ENCODE results near the gene DENND2A. TPM values are rescaled to one million over a fixed set of nuclear protein-coding genes. Genes with fewer than 3 reads are reported as not detected.
A peak's percentile ranks its signal among the peaks of the same experiment; 100 is the strongest.

Gene DENND2A
- total RNA-seq, 1 donor from 2014 or later: 7.5 TPM

GRCh38 chr7:140479062-140479738 lies 161.4 kb downstream of the DENND2A start, which contains the start of gene MKRN1:
MKRN1 (minus strand) TSS chr7:140479505; CDS start chr7:140479344, 161 bp downstream.
- Histone ChIP-seq H3K4me3 (peak within 1 kb of the TSS; percentile 90 to 93), H3K27me3 (no peaks in the 10 kb centered on the region), H3K27ac (peak within 1 kb of the TSS; percentile 73 to 87), H3K9me3 (no peaks in the 10 kb centered on the region), H3K36me3 (no peaks in the 10 kb centered on the region), H3K4me1 (peaks cover 5 to 20% of the 10 kb centered on the region in 2 donors)
- peak; percentile 80 to 96 for DNase-seq (ENCODE audit: low spot score in 2 of 2)
- intact Hi-C loops (cut with DNase I): loop anchor here (2.0 to 10.0 kb wide), 4 partner anchors 174 to 536 kb away; partner anchors contain the start of genes BRAF, KDM7A and MRPS33
- no peak for TF ChIP-seq CTCF (IDR thresholded peaks at IDR 0.05)

DNA sequence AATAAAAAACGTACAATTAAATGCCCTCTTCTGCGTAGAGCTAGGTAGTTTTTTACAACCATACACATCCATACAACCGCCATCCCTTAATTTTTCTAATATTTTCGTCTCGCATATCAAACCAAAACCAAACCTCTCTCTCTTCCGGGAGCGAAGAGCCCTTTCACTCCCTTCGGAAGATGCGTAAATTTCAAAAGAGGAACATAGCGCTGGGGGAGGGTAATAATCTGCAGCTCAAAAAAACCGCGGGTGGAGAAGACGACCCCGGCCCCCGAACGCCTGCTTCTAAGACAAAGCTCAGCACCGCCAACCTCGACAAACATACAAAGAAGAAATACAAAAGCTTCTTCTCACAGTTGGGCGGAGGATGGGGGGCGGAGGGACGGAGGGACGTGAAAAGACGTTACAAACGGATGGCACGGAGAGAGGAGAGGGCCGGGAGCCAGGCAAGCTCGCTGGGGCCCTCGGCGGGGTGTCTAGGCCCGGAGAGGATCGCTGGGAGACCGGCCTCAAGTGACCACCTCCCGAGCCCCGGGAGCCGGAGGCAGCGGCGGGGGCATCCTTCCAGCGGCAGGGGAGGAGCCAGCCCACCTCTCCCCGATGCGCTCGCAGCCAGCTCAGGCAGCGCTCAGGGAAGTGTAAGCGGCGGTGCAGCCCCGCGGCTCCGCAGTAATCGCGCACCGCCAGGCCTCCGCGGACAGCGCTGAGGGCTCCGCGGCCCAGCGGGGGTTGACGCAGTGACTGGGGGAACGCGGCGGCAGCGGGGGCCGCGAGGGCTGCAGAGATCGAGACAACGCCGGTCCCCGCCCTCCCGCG lies 162.2 kb downstream of the DENND2A start:
- Histone ChIP-seq H3K36me3 (no peaks in the 10 kb centered on the region), H3K27ac (peak overlapping the region; percentile 73 to 87), H3K9me3 (no peaks in the 10 kb centered on the region), H3K4me3 (peak overlapping the region; percentile 90 to 93), H3K4me1 (peaks cover 5 to 20% of the 10 kb centered on the region in 2 donors), H3K27me3 (no peaks in the 10 kb centered on the region)
- intact Hi-C loops (cut with DNase I): loop anchor here (1.0 to 10.0 kb wide), 5 partner anchors 80 to 536 kb away; partner anchors contain the start of genes BRAF, KDM7A, MRPS33 and SLC37A3
- DNase-seq (ENCODE audit: low spot score in 2 of 2): peak in 1 of 2 donors; percentile 70
- TF ChIP-seq CTCF (IDR thresholded peaks at IDR 0.05): no peak

- no peaks in the 10 kb centered on the region for H3K36me3 ChIP-seq
- intact Hi-C loops (cut with DNase I): loop anchor here (5.0 to 10.0 kb wide), 2 partner anchors 299 to 538 kb away; partner anchors contain the start of genes KDM7A and MRPS33
- H3K4me3 ChIP-seq: peak overlapping the region in 1 of 2 donors; percentile 93
- no peaks in the 10 kb centered on the region for H3K27me3 ChIP-seq
- no peaks in the 10 kb centered on the region for H3K9me3 ChIP-seq
- no peak for TF ChIP-seq CTCF (IDR thresholded peaks at IDR 0.05)
- peaks cover 5 to 20% of the 10 kb centered on the region in 2 donors for H3K4me1 ChIP-seq
- H3K27ac ChIP-seq: no peak overlapping the region
- no peak for DNase-seq (ENCODE audit: low spot score in 2 of 2)
Observed at GRCh38 chr7:140476698-140477261, 163.8 kb downstream of the DENND2A start.

DNA sequence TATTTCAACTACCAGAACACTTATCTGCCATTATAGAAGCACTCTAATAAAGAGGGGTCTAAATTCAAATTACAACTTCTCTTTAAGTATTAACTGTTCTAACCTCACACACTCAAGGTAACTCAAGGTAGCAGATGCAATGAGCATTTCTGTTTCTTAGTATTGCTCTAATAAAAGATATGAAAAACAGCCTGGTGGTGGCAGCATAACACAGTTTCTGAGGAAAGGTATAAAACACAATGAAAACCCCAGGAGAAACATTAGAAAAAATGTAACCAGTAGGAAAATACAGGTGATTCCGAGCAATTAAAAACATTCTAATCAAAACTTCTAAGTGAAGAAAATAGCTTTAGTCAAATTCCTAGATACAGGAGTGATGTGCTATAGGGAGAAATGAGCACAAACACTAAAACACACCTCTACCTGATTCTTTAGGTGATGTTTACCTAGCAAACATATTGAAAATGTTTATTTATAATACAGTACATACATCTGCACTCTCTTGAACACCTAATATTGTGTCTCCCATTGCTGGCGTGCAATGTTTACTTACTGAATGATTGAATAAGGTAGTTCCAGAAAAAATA lies 164.8 kb downstream of the DENND2A start:
- peak; percentile 29 to 55 (median 36) for TF ChIP-seq CTCF (IDR thresholded peaks at IDR 0.05)
- Histone ChIP-seq H3K9me3 (no peaks in the 10 kb centered on the region), H3K4me3 (no peak overlapping the region), H3K27me3 (no peaks in the 10 kb centered on the region), H3K4me1 (peaks cover 5 to 20% of the 10 kb centered on the region in 2 donors), H3K27ac (no peak overlapping the region), H3K36me3 (peaks cover under 1 to 8% of the 10 kb centered on the region in 2 donors)
- no peak for DNase-seq (ENCODE audit: low spot score in 2 of 2)
- intact Hi-C loops (cut with DNase I): loop anchor here (2.0 to 10.0 kb wide), 3 partner anchors 17 to 539 kb away; partner anchors contain the start of genes KDM7A and MRPS33

Other genes starting within 250 kb of the DENND2A start
- 15.0 TPM for gene SLC37A3, start 242.3 kb downstream of the DENND2A start, total RNA-seq
- not detected for gene RAB19, start 236.8 kb downstream of the DENND2A start, total RNA-seq
- 20.6 TPM for gene MKRN1, start 161.3 kb downstream of the DENND2A start, total RNA-seq
- 46.1 TPM for gene ADCK2, start 32.1 kb upstream of the DENND2A start, total RNA-seq
- gene NDUFB2, start 55.9 kb upstream of the DENND2A start, total RNA-seq: 35.9 TPM